Neural cell (in vitro differentiated cells): Measurements from ENCODE around the gene SMG9. TPM values are rescaled to one million over a fixed set of nuclear protein-coding genes. Genes with fewer than 3 reads are reported as not detected.

Source experiments
- H2AFZ ChIP-seq: fragments of 200-600, 300-800 bp; sonication (generic), shearing (Covaris generic); 2 replicates; pipeline ENCODE4 v1.6.0; 2014; ENCODE audit warnings: low read depth, mild to moderate bottlenecking, antibody characterized with exemption, low read length, moderate library complexity
- H3F3A ChIP-seq: fragments of 200-600 bp; shearing (Covaris generic); 2 replicates; pipeline ENCODE4 v1.6.1; 2016; ENCODE audit warnings: mild to moderate bottlenecking, moderate library complexity, mixed read lengths, antibody characterized with exemption, low read length; ENCODE audit not compliant: insufficient read depth, poor library complexity, severe bottlenecking
- H3K27ac ChIP-seq: fragments of 200-600, 300-800 bp; sonication (generic), shearing (Covaris generic); 2 replicates; pipeline ENCODE4 v1.5.1; 2014; ENCODE audit warnings: mild to moderate bottlenecking, low read length, moderate library complexity
- H3K27me3 ChIP-seq: fragments of 300-800, 200-600 bp; sonication (generic), shearing (Covaris generic); 2 replicates; pipeline ENCODE4 v1.6.0; 2014; ENCODE audit warnings: mild to moderate bottlenecking, low read depth, low read length, moderate library complexity; ENCODE audit not compliant: insufficient read depth
- H3K36me3 ChIP-seq: fragments of 300-800, 200-600 bp; sonication (generic), shearing (Covaris generic); 2 replicates; pipeline ENCODE4 v1.5.1; 2014; ENCODE audit warnings: mild to moderate bottlenecking, antibody characterized with exemption, low read length, moderate library complexity; ENCODE audit not compliant: insufficient read depth
- H3K4me2 ChIP-seq: fragments of 300-800, 200-600 bp; sonication (generic), shearing (Covaris generic); 2 replicates; pipeline ENCODE4 v1.6.0; 2014; ENCODE audit warnings: mild to moderate bottlenecking, low read length
- H3K4me3 ChIP-seq: fragments of 300-800, 200-600 bp; sonication (generic), shearing (Covaris generic); 2 replicates; pipeline ENCODE4 v1.5.1; 2014; ENCODE audit warnings: mild to moderate bottlenecking, low read length, moderate library complexity
- H3K79me2 ChIP-seq: fragments of 200-600 bp; shearing (Covaris generic); replicated peaks from 2 replicates; pipeline ENCODE4 v1.6.0; 2014; ENCODE audit warnings: mild to moderate bottlenecking, low read length, moderate library complexity; ENCODE audit not compliant: insufficient read depth
- H3K9ac ChIP-seq: fragments of 300-800, 200-600 bp; sonication (generic), shearing (Covaris generic); 2 replicates; pipeline ENCODE4 v1.6.1; 2016; ENCODE audit warnings: mild to moderate bottlenecking, low read length, mixed read lengths
- H3K9me2 ChIP-seq: fragments of 200-600 bp; shearing (Covaris generic); 2 replicates; pipeline ENCODE4 v1.6.1; 2016; ENCODE audit warnings: mild to moderate bottlenecking, low read length, mixed read lengths; ENCODE audit not compliant: insufficient read depth
- H3K9me3 ChIP-seq: fragments of 200-600, 300-800 bp; sonication (generic), shearing (Covaris generic); 2 replicates; pipeline ENCODE4 v1.6.1; 2016; ENCODE audit warnings: mild to moderate bottlenecking, mixed run types, low read length, moderate library complexity, mixed read lengths
- H4K20me1 ChIP-seq: fragments of 200-600 bp; shearing (Covaris generic); 2 replicates; pipeline ENCODE4 v1.6.1; 2016; ENCODE audit warnings: mild to moderate bottlenecking, mixed run types; ENCODE audit not compliant: insufficient read depth
- EP300 ChIP-seq: fragments of 450-650 bp; conservative IDR thresholded peaks from 2 replicates; pipeline ENCODE4 v1.6.1; 2014; ENCODE audit warnings: antibody characterized with exemption, mild to moderate bottlenecking, moderate library complexity; ENCODE audit not compliant: poor library complexity, severe bottlenecking
- EZH2 ChIP-seq: fragments of 200-600, 300-800 bp; shearing (Covaris generic), sonication (generic); IDR thresholded peaks from 2 replicates; pipeline ENCODE4 v1.6.1; 2014; ENCODE audit warnings: antibody characterized with exemption, low read length, borderline replicate concordance, mild to moderate bottlenecking; ENCODE audit not compliant: insufficient read depth, poor library complexity, severe bottlenecking
- MXI1 ChIP-seq: fragments of 450-650 bp; conservative IDR thresholded peaks from 2 replicates; pipeline ENCODE4 v1.6.1; 2014; ENCODE audit warnings: antibody characterized with exemption, mild to moderate bottlenecking; ENCODE audit not compliant: poor library complexity, severe bottlenecking
- POLR2AphosphoS5 ChIP-seq: IDR thresholded peaks from 2 replicates; pipeline ENCODE4 v1.6.1; 2012
- RAD21 ChIP-seq: fragments of 450-650 bp; conservative IDR thresholded peaks from 2 replicates; pipeline ENCODE4 v1.6.1; 2014; ENCODE audit warnings: antibody characterized with exemption, mild to moderate bottlenecking, moderate library complexity
- SMC3 ChIP-seq: fragments of 450-650 bp; conservative IDR thresholded peaks from 2 replicates; pipeline ENCODE4 v1.6.1; 2014; ENCODE audit warnings: antibody characterized with exemption, mild to moderate bottlenecking, moderate library complexity; ENCODE audit not compliant: poor library complexity
- TAF1 ChIP-seq: IDR thresholded peaks from 2 replicates; pipeline ENCODE4 v1.6.1; 2012; ENCODE audit warnings: low read depth
- polyA plus RNA-seq: library from polyadenylated mRNA; depleted of rRNA; stranded (reverse); fragments of >200 nt; gene quantifications from 2 replicates; pipeline ENCODE4 v1.2.3, GENCODE V29; 2014
- TF ChIP-seq, protein P1 (sequence below): IDR thresholded peaks from 2 replicates; pipeline ENCODE4 v1.6.1; 2012; ENCODE audit warnings: borderline replicate concordance
- TF ChIP-seq, protein P2 (sequence below): fragments of 450-650 bp; IDR thresholded peaks from 2 replicates; pipeline ENCODE4 v1.5.1; 2014; ENCODE audit warnings: antibody characterized with exemption, mild to moderate bottlenecking, moderate library complexity; ENCODE audit not compliant: poor library complexity, severe bottlenecking

Gene SMG9
- polyA plus RNA-seq, 1 donor from 2014 or later = 33.0 TPM

DNA sequence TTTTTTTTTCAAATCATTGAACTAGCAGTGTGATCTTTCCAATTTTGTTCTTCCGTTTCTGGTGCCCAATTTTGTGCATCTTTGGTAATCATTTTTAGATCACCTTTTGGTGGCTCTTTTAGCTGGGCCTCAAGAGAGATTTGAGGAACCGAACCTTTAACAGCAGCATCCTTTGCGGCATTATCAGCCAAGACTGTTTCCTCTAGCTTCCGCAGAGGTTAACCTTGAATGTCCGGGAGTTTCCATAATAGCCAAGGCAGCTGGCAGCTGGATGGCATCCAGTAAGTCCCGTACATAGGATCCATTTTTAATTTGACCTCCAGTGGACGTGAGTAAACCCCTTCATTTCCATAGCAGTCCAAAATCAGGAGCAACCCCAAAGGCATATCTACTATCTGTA, 29.3 kb downstream of the SMG9 start:
- Histone ChIP-seq H4K20me1 (no peaks in the 10 kb centered on the region), H3K9me3 (no peaks in the 10 kb centered on the region), H3K79me2 (no peaks in the 10 kb centered on the region), H3K36me3 (no peaks in the 10 kb centered on the region), H3K27me3 (no peaks in the 10 kb centered on the region), H3K4me2 (no peak overlapping the region), H2AFZ (no peak overlapping the region), H3F3A (no peaks in the 10 kb centered on the region), H3K27ac (no peak overlapping the region), H3K9me2 (no peaks in the 10 kb centered on the region), H3K9ac (no peak overlapping the region), H3K4me3 (no peak overlapping the region)
- TF ChIP-seq TAF1 (no peak), MXI1 (no peak), EZH2 (no peak), POLR2AphosphoS5 (no peak), EP300 (no peak), SMC3 (no peak)
- TF ChIP-seq, protein P1, sequence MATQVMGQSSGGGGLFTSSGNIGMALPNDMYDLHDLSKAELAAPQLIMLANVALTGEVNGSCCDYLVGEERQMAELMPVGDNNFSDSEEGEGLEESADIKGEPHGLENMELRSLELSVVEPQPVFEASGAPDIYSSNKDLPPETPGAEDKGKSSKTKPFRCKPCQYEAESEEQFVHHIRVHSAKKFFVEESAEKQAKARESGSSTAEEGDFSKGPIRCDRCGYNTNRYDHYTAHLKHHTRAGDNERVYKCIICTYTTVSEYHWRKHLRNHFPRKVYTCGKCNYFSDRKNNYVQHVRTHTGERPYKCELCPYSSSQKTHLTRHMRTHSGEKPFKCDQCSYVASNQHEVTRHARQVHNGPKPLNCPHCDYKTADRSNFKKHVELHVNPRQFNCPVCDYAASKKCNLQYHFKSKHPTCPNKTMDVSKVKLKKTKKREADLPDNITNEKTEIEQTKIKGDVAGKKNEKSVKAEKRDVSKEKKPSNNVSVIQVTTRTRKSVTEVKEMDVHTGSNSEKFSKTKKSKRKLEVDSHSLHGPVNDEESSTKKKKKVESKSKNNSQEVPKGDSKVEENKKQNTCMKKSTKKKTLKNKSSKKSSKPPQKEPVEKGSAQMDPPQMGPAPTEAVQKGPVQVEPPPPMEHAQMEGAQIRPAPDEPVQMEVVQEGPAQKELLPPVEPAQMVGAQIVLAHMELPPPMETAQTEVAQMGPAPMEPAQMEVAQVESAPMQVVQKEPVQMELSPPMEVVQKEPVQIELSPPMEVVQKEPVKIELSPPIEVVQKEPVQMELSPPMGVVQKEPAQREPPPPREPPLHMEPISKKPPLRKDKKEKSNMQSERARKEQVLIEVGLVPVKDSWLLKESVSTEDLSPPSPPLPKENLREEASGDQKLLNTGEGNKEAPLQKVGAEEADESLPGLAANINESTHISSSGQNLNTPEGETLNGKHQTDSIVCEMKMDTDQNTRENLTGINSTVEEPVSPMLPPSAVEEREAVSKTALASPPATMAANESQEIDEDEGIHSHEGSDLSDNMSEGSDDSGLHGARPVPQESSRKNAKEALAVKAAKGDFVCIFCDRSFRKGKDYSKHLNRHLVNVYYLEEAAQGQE = no peak
- TF ChIP-seq, protein P2, sequence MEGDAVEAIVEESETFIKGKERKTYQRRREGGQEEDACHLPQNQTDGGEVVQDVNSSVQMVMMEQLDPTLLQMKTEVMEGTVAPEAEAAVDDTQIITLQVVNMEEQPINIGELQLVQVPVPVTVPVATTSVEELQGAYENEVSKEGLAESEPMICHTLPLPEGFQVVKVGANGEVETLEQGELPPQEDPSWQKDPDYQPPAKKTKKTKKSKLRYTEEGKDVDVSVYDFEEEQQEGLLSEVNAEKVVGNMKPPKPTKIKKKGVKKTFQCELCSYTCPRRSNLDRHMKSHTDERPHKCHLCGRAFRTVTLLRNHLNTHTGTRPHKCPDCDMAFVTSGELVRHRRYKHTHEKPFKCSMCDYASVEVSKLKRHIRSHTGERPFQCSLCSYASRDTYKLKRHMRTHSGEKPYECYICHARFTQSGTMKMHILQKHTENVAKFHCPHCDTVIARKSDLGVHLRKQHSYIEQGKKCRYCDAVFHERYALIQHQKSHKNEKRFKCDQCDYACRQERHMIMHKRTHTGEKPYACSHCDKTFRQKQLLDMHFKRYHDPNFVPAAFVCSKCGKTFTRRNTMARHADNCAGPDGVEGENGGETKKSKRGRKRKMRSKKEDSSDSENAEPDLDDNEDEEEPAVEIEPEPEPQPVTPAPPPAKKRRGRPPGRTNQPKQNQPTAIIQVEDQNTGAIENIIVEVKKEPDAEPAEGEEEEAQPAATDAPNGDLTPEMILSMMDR = no peak

DNA sequence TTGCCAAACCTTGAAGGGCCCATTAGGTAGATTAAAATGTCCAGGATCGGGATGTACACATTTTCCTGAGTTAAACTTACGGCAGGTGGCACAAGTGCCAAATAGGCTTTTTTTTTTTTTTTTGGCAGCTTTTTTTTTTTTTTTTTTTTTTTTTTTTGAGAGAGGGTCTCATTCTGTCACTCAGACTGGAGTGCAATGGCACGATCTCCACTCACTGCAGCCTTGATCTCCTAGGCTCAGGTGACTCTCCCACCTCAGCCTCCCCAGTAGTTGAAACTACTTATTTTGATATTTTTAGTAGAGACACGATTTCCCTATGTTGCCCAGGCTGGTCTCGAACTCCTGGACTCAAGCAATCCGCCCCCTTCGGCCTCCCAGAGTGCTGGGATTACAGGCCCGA, 29.9 kb downstream of the SMG9 start:
- Histone ChIP-seq H3K79me2 (no peaks in the 10 kb centered on the region), H3K4me2 (no peak overlapping the region), H3K9me3 (no peaks in the 10 kb centered on the region), H3F3A (no peaks in the 10 kb centered on the region), H3K4me3 (no peak overlapping the region), H3K36me3 (no peaks in the 10 kb centered on the region), H2AFZ (no peak overlapping the region), H3K9me2 (no peaks in the 10 kb centered on the region), H3K27ac (no peak overlapping the region), H3K9ac (no peak overlapping the region), H3K27me3 (no peaks in the 10 kb centered on the region), H4K20me1 (no peaks in the 10 kb centered on the region)
- TF ChIP-seq TAF1 (no peak), SMC3 (no peak), EP300 (no peak), EZH2 (no peak), MXI1 (no peak), POLR2AphosphoS5 (no peak), RAD21 (no peak)
- TF ChIP-seq, protein P2 = no peak
- TF ChIP-seq, protein P1 = no peak
